Mononuclear cell (primary cell): ENCODE measurements around the gene IMPG1. TPM values are rescaled to one million over a fixed set of nuclear protein-coding genes. Genes with fewer than 3 reads are reported as not detected.

Experiments used
- H3K27me3 ChIP-seq: 2 replicates; pipeline ENCODE4 v1.6.0; 2011; ENCODE audit warnings: low read length, control low read depth; ENCODE audit not compliant: insufficient read depth
- H3K4me1 ChIP-seq: 2 replicates; pipeline ENCODE4 v1.5.1; 2011; ENCODE audit warnings: mild to moderate bottlenecking, low read length, control low read depth; ENCODE audit not compliant: insufficient read depth
- H3K4me3 ChIP-seq: 2 replicates; pipeline ENCODE4 v1.5.1; 2011; ENCODE audit warnings: mild to moderate bottlenecking, low read length, moderate library complexity
- H3K9me3 ChIP-seq: 2 replicates; pipeline ENCODE4 v1.5.1; 2011; ENCODE audit warnings: low read depth, mild to moderate bottlenecking, control low read depth, low read length
- total RNA-seq: library from RNA; depleted of rRNA; stranded (reverse); fragments of >200 nt; gene quantifications from one replicate; pipeline ENCODE4 v1.2.3, GENCODE V29; 2012

IMPG1 gene
- not detected for total RNA-seq

GRCh38 chr6:76072562-76072961 is at the start of gene IMPG1:
IMPG1 (minus strand) TSS chr6:76072662; CDS start chr6:76072488, 174 bp downstream.
- Histone ChIP-seq H3K4me1 (no peaks in the 10 kb centered on the region), H3K4me3 (no peak within 1 kb of the TSS), H3K9me3 (no peaks in the 10 kb centered on the region), H3K27me3 (no peaks in the 10 kb centered on the region)

- Histone ChIP-seq H3K27me3 (no peaks in the 10 kb centered on the region), H3K4me3 (no peak overlapping the region), H3K4me1 (no peaks in the 10 kb centered on the region), H3K9me3 (no peaks in the 10 kb centered on the region)
Measured at GRCh38 chr6:76120302-76120701, 47.8 kb upstream of the IMPG1 start.

- no peak overlapping the region for H3K4me3 ChIP-seq
- no peaks in the 10 kb centered on the region for H3K27me3 ChIP-seq
- no peaks in the 10 kb centered on the region for H3K4me1 ChIP-seq
- H3K9me3 ChIP-seq, result no peaks in the 10 kb centered on the region
Measured at GRCh38 chr6:76073281-76073680, 819 bp upstream of the IMPG1 start.

GRCh38 chr6:76057469-76057868 is 15.0 kb downstream of the IMPG1 start:
- H3K4me1 ChIP-seq, result no peaks in the 10 kb centered on the region
- no peak overlapping the region for H3K4me3 ChIP-seq
- no peaks in the 10 kb centered on the region for H3K9me3 ChIP-seq
- no peaks in the 10 kb centered on the region for H3K27me3 ChIP-seq

GRCh38 chr6:76052314-76052713 is 20.1 kb downstream of the IMPG1 start:
- Histone ChIP-seq H3K4me3 (no peak overlapping the region), H3K27me3 (no peaks in the 10 kb centered on the region), H3K9me3 (no peaks in the 10 kb centered on the region), H3K4me1 (no peaks in the 10 kb centered on the region)

- H3K4me3 ChIP-seq, result no peak overlapping the region
- H3K9me3 ChIP-seq, result no peaks in the 10 kb centered on the region
- no peaks in the 10 kb centered on the region for H3K27me3 ChIP-seq
- no peaks in the 10 kb centered on the region for H3K4me1 ChIP-seq
Measured at GRCh38 chr6:76043690-76044089, 28.8 kb downstream of the IMPG1 start.

GRCh38 chr6:76035713-76036112 is 36.7 kb downstream of the IMPG1 start:
- no peaks in the 10 kb centered on the region for H3K9me3 ChIP-seq
- H3K4me3 ChIP-seq, result no peak overlapping the region
- H3K4me1 ChIP-seq, result no peaks in the 10 kb centered on the region
- H3K27me3 ChIP-seq, result no peaks in the 10 kb centered on the region

GRCh38 chr6:76026101-76026500 is 46.4 kb downstream of the IMPG1 start:
- Histone ChIP-seq H3K4me1 (no peaks in the 10 kb centered on the region), H3K4me3 (no peak overlapping the region), H3K9me3 (peaks cover 22% of the 10 kb centered on the region), H3K27me3 (no peaks in the 10 kb centered on the region)

GRCh38 chr6:76014626-76015530 is 57.6 kb downstream of the IMPG1 start:
- H3K27me3 ChIP-seq, result no peaks in the 10 kb centered on the region
- H3K4me1 ChIP-seq, result no peaks in the 10 kb centered on the region
- no peaks in the 10 kb centered on the region for H3K9me3 ChIP-seq
- no peak overlapping the region for H3K4me3 ChIP-seq

GRCh38 chr6:76004202-76004601 is 68.3 kb downstream of the IMPG1 start:
- Histone ChIP-seq H3K9me3 (no peaks in the 10 kb centered on the region), H3K27me3 (no peaks in the 10 kb centered on the region), H3K4me1 (no peaks in the 10 kb centered on the region), H3K4me3 (no peak overlapping the region)

- Histone ChIP-seq H3K4me1 (no peaks in the 10 kb centered on the region), H3K27me3 (no peaks in the 10 kb centered on the region), H3K9me3 (no peaks in the 10 kb centered on the region), H3K4me3 (no peak overlapping the region)
Measured at GRCh38 chr6:76003686-76004085, 68.8 kb downstream of the IMPG1 start.

GRCh38 chr6:76003113-76003512 is 69.3 kb downstream of the IMPG1 start:
- Histone ChIP-seq H3K4me1 (no peaks in the 10 kb centered on the region), H3K4me3 (no peak overlapping the region), H3K9me3 (no peaks in the 10 kb centered on the region), H3K27me3 (no peaks in the 10 kb centered on the region)

- no peaks in the 10 kb centered on the region for H3K4me1 ChIP-seq
- no peak overlapping the region for H3K4me3 ChIP-seq
- H3K9me3 ChIP-seq, result no peaks in the 10 kb centered on the region
- H3K27me3 ChIP-seq, result no peaks in the 10 kb centered on the region
Measured at GRCh38 chr6:76000629-76001028, 71.8 kb downstream of the IMPG1 start.

- no peak overlapping the region for H3K4me3 ChIP-seq
- no peaks in the 10 kb centered on the region for H3K9me3 ChIP-seq
- no peaks in the 10 kb centered on the region for H3K4me1 ChIP-seq
- H3K27me3 ChIP-seq, result no peaks in the 10 kb centered on the region
Measured at GRCh38 chr6:75997696-75998095, 74.8 kb downstream of the IMPG1 start.

- Histone ChIP-seq H3K9me3 (no peaks in the 10 kb centered on the region), H3K27me3 (no peaks in the 10 kb centered on the region), H3K4me1 (no peaks in the 10 kb centered on the region), H3K4me3 (no peak overlapping the region)
Measured at GRCh38 chr6:75993236-75994162, 79.0 kb downstream of the IMPG1 start.
